Endothelial cell of umbilical vein (primary cell): Measurements from ENCODE around the gene MAN2B2. TPM values are rescaled to one million over a fixed set of nuclear protein-coding genes. Genes with fewer than 3 reads are reported as not detected.

Experiments used
- BruUV-seq: library from RNA; stranded (reverse); fragments of 400-500 nt; replicated peaks from 2 replicates; lab custom pipeline; 2021; lab: Mats Ljungman, UMichigan
- CTCF ChIA-PET: fragments of 300-600, 350-600 bp; sonication (Branson Sonifier 250); formaldehyde crosslinking; loops from one replicate; lab custom pipeline; 2021; ENCODE audit warnings: antibody characterized with exemption, inconsistent platforms; lab: Charles Lee
- POLR2A ChIA-PET: fragments of 300-600, 350-600 bp; sonication (Branson Sonifier 250); formaldehyde crosslinking; loops from one replicate; lab custom pipeline; 2021; ENCODE audit warnings: antibody characterized with exemption, inconsistent platforms; lab: Charles Lee
- DNase-seq: peaks from one replicate; pipeline ENCODE4 v3.0.0-alpha.2; 2011; ENCODE audit warnings: low read depth, low spot score
- FAIRE-seq: peaks from 2 replicates; lab custom pipeline; 2011; peaks lifted over from hg19 to GRCh38; lab: Jason Lieb, UNC
- H2AFZ ChIP-seq: 2 replicates; pipeline ENCODE4 v1.6.0; 2012; ENCODE audit warnings: low read depth, low read length, control low read depth, inconsistent platforms
- H3K27ac ChIP-seq: 2 replicates; pipeline ENCODE4 v1.5.1; 2011; ENCODE audit warnings: low read depth, mild to moderate bottlenecking, control low read depth, low read length, moderate library complexity; ENCODE audit not compliant: insufficient read depth
- H3K27me3 ChIP-seq, 2 experiments: 2 replicates each; pipeline versions ENCODE4 v1.6.0 to v1.6.1; 2011; ENCODE audit warnings: low read length in 2 of 2, mixed read lengths in 1 of 2; ENCODE audit not compliant: control insufficient read depth in 2 of 2, insufficient read depth in 2 of 2
- H3K36me3 ChIP-seq, 2 experiments: 2 replicates in 1 of 2; 3 replicates in 1 of 2; pipeline ENCODE4 v1.5.1; 2011; ENCODE audit warnings: low read length in 2 of 2, mild to moderate bottlenecking in 1 of 2, moderate library complexity in 1 of 2; ENCODE audit not compliant: control insufficient read depth in 2 of 2, insufficient read depth in 2 of 2; ENCODE audit errors: extremely low read depth in 1 of 2
- H3K4me1 ChIP-seq: 3 replicates; pipeline ENCODE4 v1.5.1; 2011; ENCODE audit warnings: mild to moderate bottlenecking, low read length; ENCODE audit not compliant: control insufficient read depth, insufficient read depth; ENCODE audit errors: extremely low read depth
- H3K4me2 ChIP-seq: 2 replicates; pipeline ENCODE4 v1.6.1; 2011; ENCODE audit warnings: low read length, control low read depth, mixed read lengths; ENCODE audit not compliant: insufficient read depth
- H3K4me3 ChIP-seq, 3 experiments: fragments of 200-600 bp in 1 of 3; sonication (generic), shearing (Covaris generic) in 1 of 3; replicated peaks in 1 of 3; 2 replicates each; pipeline ENCODE4 v1.5.1; 2011 to 2016; ENCODE audit warnings: control low read depth in 3 of 3, low read length in 3 of 3, mild to moderate bottlenecking in 2 of 3, inconsistent platforms in 1 of 3, low read depth in 1 of 3, moderate library complexity in 1 of 3; ENCODE audit not compliant: insufficient read depth in 1 of 3
- H3K79me2 ChIP-seq: 2 replicates; pipeline ENCODE4 v1.6.0; 2012; ENCODE audit warnings: low read length, inconsistent platforms; ENCODE audit not compliant: control insufficient read depth, insufficient read depth
- H3K9ac ChIP-seq: replicated peaks from 2 replicates; pipeline ENCODE3; 2011; ENCODE audit warnings: low read length, control low read depth; ENCODE audit not compliant: insufficient read depth; ENCODE audit errors: extremely low read depth
- H3K9me1 ChIP-seq: replicated peaks from 3 replicates; pipeline ENCODE4 v1.6.0; 2011; ENCODE audit warnings: mild to moderate bottlenecking, low read length; ENCODE audit not compliant: control insufficient read depth, insufficient read depth; ENCODE audit errors: extremely low read depth
- H3K9me3 ChIP-seq: replicated peaks from 2 replicates; pipeline ENCODE4 v1.5.1; 2012; ENCODE audit warnings: low read length, inconsistent platforms; ENCODE audit not compliant: control insufficient read depth, insufficient read depth
- H4K20me1 ChIP-seq: replicated peaks from 2 replicates; pipeline ENCODE3; 2011; ENCODE audit warnings: mild to moderate bottlenecking, low read length; ENCODE audit not compliant: control insufficient read depth, insufficient read depth; ENCODE audit errors: extremely low read depth
- CTCF ChIP-seq, 2 donors: IDR thresholded peaks; 1 replicate in 1 of 2; 2 replicates in 1 of 2; pipeline ENCODE4 v1.5.1; 2011; ENCODE audit warnings: low read length in 2 of 2, mild to moderate bottlenecking in 2 of 2, moderate library complexity in 2 of 2, control low read depth in 1 of 2, inconsistent platforms in 1 of 2, low read depth in 1 of 2; ENCODE audit not compliant: insufficient read depth in 1 of 2; ENCODE audit errors: extremely low read depth in 1 of 2
- EZH2 ChIP-seq: IDR thresholded peaks from 2 replicates; pipeline ENCODE4 v1.6.1; 2012; ENCODE audit warnings: borderline replicate concordance, low read depth, mild to moderate bottlenecking, moderate library complexity, low read length, inconsistent platforms; ENCODE audit not compliant: severe bottlenecking
- FOS ChIP-seq: IDR thresholded peaks from 2 replicates; pipeline ENCODE4 v1.6.1; 2011; ENCODE audit warnings: mild to moderate bottlenecking, low read length, moderate library complexity, borderline replicate concordance; ENCODE audit not compliant: insufficient read depth
- GATA2 ChIP-seq: IDR thresholded peaks from 2 replicates; pipeline ENCODE4 v1.7.0; 2011; ENCODE audit warnings: low read depth, mild to moderate bottlenecking, moderate library complexity, mixed read lengths, low read length; ENCODE audit not compliant: insufficient read length, insufficient read depth
- JUN ChIP-seq: IDR thresholded peaks from 2 replicates; pipeline ENCODE4 v1.6.1; 2011; ENCODE audit warnings: borderline replicate concordance, low read depth; ENCODE audit not compliant: insufficient read length, insufficient read depth
- MAX ChIP-seq: IDR thresholded peaks from 2 replicates; pipeline ENCODE4 v1.6.1; 2011; ENCODE audit not compliant: insufficient read depth, insufficient read length
- MYC ChIP-seq: IDR thresholded peaks from one replicate; pipeline ENCODE4 v1.6.1; 2011; ENCODE audit warnings: mild to moderate bottlenecking, low read depth, low read length
- POLR2A ChIP-seq: IDR thresholded peaks from 2 replicates; pipeline ENCODE4 v1.6.1; 2012; ENCODE audit warnings: low read depth, mild to moderate bottlenecking, control low read depth, low read length
- POLR2AphosphoS5 ChIP-seq: IDR thresholded peaks from 2 replicates; pipeline ENCODE4 v1.6.1; 2012; ENCODE audit warnings: low read depth, mild to moderate bottlenecking, control low read depth, low read length, moderate library complexity; ENCODE audit not compliant: insufficient read depth
- dilution Hi-C: fragments of 300-500 bp; cut with MboI; formaldehyde crosslinking; loops from one replicate; pipeline ENCODE4 v1.15.0; 2019; ENCODE audit warnings: low sequenced_read_pairs; ENCODE audit not compliant: extremely low pct_ligation_motif_present
- intact Hi-C: fragments of 100-400 bp; cut with micrococcal nuclease; formaldehyde crosslinking; loops from one replicate; pipeline ENCODE4 v1.10.0; 2022
- polyA plus RNA-seq, 4 experiments: library from polyadenylated mRNA; depleted of rRNA in 3 of 4; stranded (reverse) in 3 of 4; unstranded in 1 of 4; fragments of >200 nt; gene quantifications; 2 replicates each; pipeline versions ENCODE4 v1.2.1 to v1.2.3, GENCODE V29; 2011 to 2012; ENCODE audit warnings: missing spikeins in 1 of 4
- total RNA-seq: library from RNA; stranded (reverse); gene quantifications from 2 replicates; pipeline ENCODE4 v1.2.3, GENCODE V29; 2021

The MAN2B2 gene
- total and polyA plus RNA-seq, 2 donors (not counting 3 experiments of a cell fraction or from before 2014, with no cell fraction given): 15.7 to 25.1 TPM

GRCh38 chr4:6603128-6603527 is 28.1 kb downstream of the MAN2B2 start:
- peaks cover 0 to 3% of the 10 kb centered on the region in 2 experiments for H3K36me3 ChIP-seq
- ChIA-PET POLR2A (no interaction called here), CTCF (no interaction called here)
- no peaks in the 10 kb centered on the region for H3K79me2 ChIP-seq
- H4K20me1 ChIP-seq: no peaks in the 10 kb centered on the region
- H3K9ac ChIP-seq: no peak overlapping the region
- intact Hi-C loops (no loop called here), dilution Hi-C loops (no loop called here)
- H2AFZ ChIP-seq: no peak overlapping the region
- no peaks in the 10 kb centered on the region for H3K4me1 ChIP-seq
- H3K27ac ChIP-seq: no peak overlapping the region
- FAIRE-seq (no peak), DNase-seq (no peak)
- no peak overlapping the region for H3K4me2 ChIP-seq
- no peaks in the 10 kb centered on the region for H3K27me3 ChIP-seq
- no peak overlapping the region for H3K4me3 ChIP-seq
- TF ChIP-seq EZH2: no peak
- TF ChIP-seq CTCF (IDR thresholded peaks at IDR 0.05; ENCODE audit: extremely low read depth in 1 of 2, insufficient read depth in 1 of 2, low read depth in 1 of 2, low read length in 2 of 2): no peak
- TF ChIP-seq FOS: no peak
- TF ChIP-seq MYC: no peak
- no peak for TF ChIP-seq GATA2
- TF ChIP-seq JUN: no peak
- TF ChIP-seq POLR2A: no peak
- TF ChIP-seq MAX: no peak
- no peak for TF ChIP-seq POLR2AphosphoS5
- H3K9me3 ChIP-seq: no peaks in the 10 kb centered on the region
- H3K9me1 ChIP-seq: no peaks in the 10 kb centered on the region
- no TSS peak for BruUV-seq
